B cell (primary cell): Measurements from ENCODE around the gene TRMU. TPM values are rescaled to one million over a fixed set of nuclear protein-coding genes. Genes with fewer than 3 reads are reported as not detected.
A peak's percentile ranks its signal among the peaks of the same experiment; 100 is the strongest.

ENCODE experiments used
- ATAC-seq: fragments of 200-7000 bp; cut with Tn5 transposase; one replicate; pipeline ENCODE4 v1.10.0; 2021; ENCODE audit warnings: low read depth, mild to moderate bottlenecking, moderate number of reproducible peaks, moderate library complexity
- CTCF ChIA-PET: fragments of 350-600 bp; sonication (Branson Sonifier 250); formaldehyde crosslinking; loops from one replicate; lab custom pipeline; 2021; ENCODE audit warnings: antibody characterized with exemption, inconsistent platforms; lab: Charles Lee
- POLR2A ChIA-PET: fragments of 350-600 bp; sonication (Branson Sonifier 250); formaldehyde crosslinking; loops from one replicate; lab custom pipeline; 2021; ENCODE audit warnings: antibody characterized with exemption; lab: Charles Lee
- DNase-seq: peaks from one replicate; pipeline ENCODE4 v3.0.0; 2013
- H2AFZ ChIP-seq: 2 replicates; pipeline ENCODE4 v1.6.1; 2012; ENCODE audit warnings: mild to moderate bottlenecking, low read depth, low read length; ENCODE audit not compliant: insufficient read depth, poor library complexity, severe bottlenecking
- H3K27ac ChIP-seq, 2 donors: 1 replicate in 1 of 2; 2 replicates in 1 of 2; pipeline ENCODE4 v1.5.1; 2012 to 2013; ENCODE audit warnings: low read length in 2 of 2, mild to moderate bottlenecking in 2 of 2, moderate library complexity in 1 of 2
- H3K27me3 ChIP-seq, 4 experiments: fragments of 200-600 bp in 1 of 4; sonication (generic) in 1 of 4; replicated peaks in 1 of 4; 1 replicate in 2 of 4; 2 replicates in 2 of 4; pipeline versions ENCODE4 v1.6.1 to v1.7.0; 2013 to 2016; ENCODE audit warnings: low read length in 3 of 4, mild to moderate bottlenecking in 2 of 4, mixed read lengths in 1 of 4, moderate library complexity in 1 of 4; ENCODE audit not compliant: insufficient read depth in 4 of 4, control insufficient read depth in 3 of 4; ENCODE audit errors: control extremely low read depth in 1 of 4
- H3K36me3 ChIP-seq, 2 experiments: replicated peaks in 1 of 2; 1 replicate in 1 of 2; 2 replicates in 1 of 2; pipeline versions ENCODE4 v1.6.1 to v1.7.1; 2013; ENCODE audit warnings: low read length in 1 of 2; ENCODE audit not compliant: insufficient read depth in 2 of 2, control insufficient read depth in 1 of 2; ENCODE audit errors: control extremely low read depth in 1 of 2, extremely low read depth in 1 of 2
- H3K4me1 ChIP-seq, 2 donors: fragments of 200-600 bp in 1 of 2; sonication (generic) in 1 of 2; 1 replicate in 1 of 2; 2 replicates in 1 of 2; pipeline versions ENCODE4 v1.5.1 to v1.6.1; 2013 to 2017; ENCODE audit warnings: low read length in 2 of 2; ENCODE audit not compliant: control insufficient read depth in 2 of 2, insufficient read depth in 2 of 2
- H3K4me2 ChIP-seq: replicated peaks from 2 replicates; pipeline ENCODE3; 2012; ENCODE audit warnings: mild to moderate bottlenecking, low read depth, low read length; ENCODE audit not compliant: poor library complexity, severe bottlenecking
- H3K4me3 ChIP-seq, 5 experiments: fragments of 200-600 bp in 1 of 5; sonication (generic) in 1 of 5; 1 replicate in 3 of 5; 2 replicates in 2 of 5; pipeline versions ENCODE4 v1.5.1 to v1.7.0; 2011 to 2016; ENCODE audit warnings: low read length in 4 of 5, mild to moderate bottlenecking in 4 of 5, low read depth in 2 of 5, control low read depth in 1 of 5, moderate library complexity in 1 of 5; ENCODE audit not compliant: insufficient read depth in 1 of 5; ENCODE audit errors: control extremely low read depth in 1 of 5, extremely low read depth in 1 of 5
- H3K79me2 ChIP-seq: fragments of 200-600 bp; sonication (generic); one replicate; pipeline ENCODE4 v1.6.0; 2016; ENCODE audit warnings: low read length; ENCODE audit not compliant: control insufficient read depth, insufficient read depth
- H3K9ac ChIP-seq: fragments of 200-600 bp; sonication (generic); 2 replicates; pipeline ENCODE4 v1.6.1; 2017; ENCODE audit warnings: mild to moderate bottlenecking, low read length, moderate library complexity
- H3K9me3 ChIP-seq, 3 donors: one replicate each; pipeline versions ENCODE4 v1.6.1 to v1.7.1; 2013; ENCODE audit warnings: low read length in 2 of 3; ENCODE audit not compliant: control insufficient read depth in 2 of 3, insufficient read depth in 1 of 3; ENCODE audit errors: control extremely low read depth in 1 of 3
- H4K20me1 ChIP-seq: 2 replicates; pipeline ENCODE4 v1.6.0; 2012; ENCODE audit warnings: mild to moderate bottlenecking, low read length; ENCODE audit not compliant: insufficient read depth, control insufficient read depth, poor library complexity, severe bottlenecking
- H3K27ac Mint-ChIP-seq: one replicate; pipeline ENCODE4 v1.8.0; 2021; ENCODE audit warnings: mixed read lengths
- H3K27me3 Mint-ChIP-seq: one replicate; pipeline ENCODE4 v1.8.0; 2021; ENCODE audit warnings: mixed read lengths
- H3K4me1 Mint-ChIP-seq: one replicate; pipeline ENCODE4 v1.8.0; 2021; ENCODE audit warnings: mixed read lengths
- H3K4me3 Mint-ChIP-seq: one replicate; pipeline ENCODE4 v1.8.0; 2021; ENCODE audit warnings: mixed read lengths
- H3K9me3 Mint-ChIP-seq: one replicate; pipeline ENCODE4 v1.8.0; 2022; ENCODE audit warnings: mixed read lengths; ENCODE audit not compliant: insufficient read depth
- EZH2 ChIP-seq: IDR thresholded peaks from 2 replicates; pipeline ENCODE4 v1.6.1; 2012; ENCODE audit warnings: borderline replicate concordance, low read depth, mild to moderate bottlenecking, moderate library complexity, low read length; ENCODE audit not compliant: insufficient read depth, poor library complexity, severe bottlenecking
- WGBS: methylation state at CpG from one replicate; pipeline ENCODE4 v1.1.5; 2013; ENCODE audit warnings: missing lambda C conversion rate; ENCODE audit not compliant: insufficient coverage; 5-methylcytosine and 5-hydroxymethylcytosine counted together
- intact Hi-C: fragments of 100-400 bp; cut with micrococcal nuclease; formaldehyde crosslinking; loops from one replicate; pipeline ENCODE4 v1.10.0; 2022
- polyA plus RNA-seq: library from polyadenylated mRNA; depleted of rRNA; stranded (reverse); fragments of >200 nt; gene quantifications from 2 replicates; pipeline ENCODE4 v1.2.3, GENCODE V29; 2012
- total RNA-seq, 2 donors: library from RNA; stranded (reverse); fragments of 120-200 nt in 1 of 2; gene quantifications; 1 replicate in 1 of 2; 2 replicates in 1 of 2; pipeline versions ENCODE4 v1.2.3 to v1.2.4, GENCODE V29; 2013 to 2022
- TF ChIP-seq, protein P1 (sequence below): fragments of 200-600 bp; IDR thresholded peaks from one replicate; pipeline ENCODE4 v1.8.0; 2022; ENCODE audit warnings: antibody characterized with exemption, mild to moderate bottlenecking

TRMU gene
- total and polyA plus RNA-seq, 2 donors (not counting 1 experiment from before 2014, with no cell fraction given) = 51.0 to 76.9 TPM

DNA sequence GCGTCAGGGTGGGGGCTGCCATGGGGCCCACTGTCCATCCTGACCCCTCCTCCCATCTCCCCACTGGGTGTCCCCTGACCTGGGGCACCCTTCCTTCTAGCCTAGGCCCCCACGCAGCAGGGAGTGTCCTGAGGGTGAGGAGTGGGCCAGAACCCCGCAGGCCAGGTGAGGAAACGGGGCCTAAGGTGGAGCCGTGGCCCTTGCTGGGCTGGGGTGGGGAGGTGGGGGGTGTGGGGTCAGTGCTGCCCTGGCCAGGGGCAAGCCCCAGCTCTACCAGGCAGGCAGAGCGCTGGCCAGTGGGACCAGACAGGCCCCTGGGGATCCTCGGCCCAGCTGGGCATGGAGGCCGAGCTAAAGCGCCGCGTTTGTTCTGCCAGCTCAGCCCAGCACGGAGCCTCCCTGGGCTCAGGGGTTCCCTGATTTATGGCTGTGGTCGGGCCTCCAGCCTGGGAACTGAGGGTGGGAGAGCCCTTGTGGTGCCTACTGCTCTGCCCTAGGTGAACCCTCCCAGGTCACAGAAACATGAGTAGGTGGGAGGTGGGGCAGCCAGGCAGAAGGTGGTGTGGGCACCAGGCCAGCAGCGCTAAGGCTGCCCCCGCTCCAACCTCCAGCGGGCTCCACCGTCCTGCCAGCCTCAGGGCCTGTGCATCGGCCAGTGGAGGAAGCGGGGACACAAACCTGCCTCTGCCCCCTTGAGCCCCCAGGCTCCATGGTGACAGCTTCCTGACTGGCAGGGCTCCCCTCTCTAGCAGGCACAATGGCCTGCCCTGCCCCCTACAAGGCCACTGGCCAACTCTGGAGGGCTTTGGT is 22.4 kb downstream of the TRMU start:
- Mint-ChIP-seq H3K27me3 (no peaks in the 10 kb centered on the region), H3K4me3 (no peak overlapping the region), H3K9me3 (no peaks in the 10 kb centered on the region), H3K27ac (no peak overlapping the region), H3K4me1 (peaks cover 11% of the 10 kb centered on the region)
- 84% methylated on average over 18 of the region's 19 CpGs for WGBS
- ChIA-PET POLR2A (no interaction called here), CTCF (interaction anchor here (2.2 to 7.6 kb wide), 2 partner anchors 10 to 184 kb away, joined by 10 to 56 read pairs; no protein-coding TSS in a partner anchor)
- intact Hi-C loops = loop anchor here (10.0 kb wide), 1 partner anchor 327 kb away; no protein-coding TSS in a partner anchor
- Histone ChIP-seq H3K79me2 (no peaks in the 10 kb centered on the region), H2AFZ (no peak overlapping the region), H3K27me3 (no peaks in the 10 kb centered on the region), H3K9me3 (no peaks in the 10 kb centered on the region), H3K4me1 (peaks cover 0 to 27% of the 10 kb centered on the region in 2 donors), H3K9ac (no peak overlapping the region), H3K4me2 (no peak overlapping the region), H3K27ac (no peak overlapping the region), H4K20me1 (peaks cover 35% of the 10 kb centered on the region), H3K36me3 (peaks cover 0 to 61% of the 10 kb centered on the region in 2 experiments), H3K4me3 (no peak overlapping the region)
- TF ChIP-seq, protein P1, sequence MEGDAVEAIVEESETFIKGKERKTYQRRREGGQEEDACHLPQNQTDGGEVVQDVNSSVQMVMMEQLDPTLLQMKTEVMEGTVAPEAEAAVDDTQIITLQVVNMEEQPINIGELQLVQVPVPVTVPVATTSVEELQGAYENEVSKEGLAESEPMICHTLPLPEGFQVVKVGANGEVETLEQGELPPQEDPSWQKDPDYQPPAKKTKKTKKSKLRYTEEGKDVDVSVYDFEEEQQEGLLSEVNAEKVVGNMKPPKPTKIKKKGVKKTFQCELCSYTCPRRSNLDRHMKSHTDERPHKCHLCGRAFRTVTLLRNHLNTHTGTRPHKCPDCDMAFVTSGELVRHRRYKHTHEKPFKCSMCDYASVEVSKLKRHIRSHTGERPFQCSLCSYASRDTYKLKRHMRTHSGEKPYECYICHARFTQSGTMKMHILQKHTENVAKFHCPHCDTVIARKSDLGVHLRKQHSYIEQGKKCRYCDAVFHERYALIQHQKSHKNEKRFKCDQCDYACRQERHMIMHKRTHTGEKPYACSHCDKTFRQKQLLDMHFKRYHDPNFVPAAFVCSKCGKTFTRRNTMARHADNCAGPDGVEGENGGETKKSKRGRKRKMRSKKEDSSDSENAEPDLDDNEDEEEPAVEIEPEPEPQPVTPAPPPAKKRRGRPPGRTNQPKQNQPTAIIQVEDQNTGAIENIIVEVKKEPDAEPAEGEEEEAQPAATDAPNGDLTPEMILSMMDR = no peak
- no peak for TF ChIP-seq EZH2
- DNase-seq (no peak), ATAC-seq (no peak)

DNA sequence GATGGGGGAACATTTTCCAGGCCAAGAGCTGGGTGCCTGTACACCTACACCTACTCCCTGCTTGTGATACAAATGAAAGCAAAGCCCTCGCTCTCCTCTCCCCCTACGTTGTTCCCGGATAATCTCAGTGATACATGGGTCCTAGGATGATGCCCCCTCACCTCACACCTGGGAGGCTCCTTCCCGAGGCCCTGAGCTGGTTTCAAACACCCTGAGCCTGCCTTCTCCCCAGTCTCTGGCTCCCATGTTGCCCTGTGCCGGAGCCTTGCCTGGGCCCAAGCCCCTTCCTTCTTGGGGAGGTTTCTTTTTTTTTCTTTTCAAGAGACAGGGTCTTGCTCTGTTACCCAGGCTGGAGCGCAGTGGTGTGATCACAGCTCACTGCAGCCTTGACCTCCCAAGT is 23.3 kb downstream of the TRMU start:
- Histone ChIP-seq H3K4me1 (peaks cover 0 to 21% of the 10 kb centered on the region in 2 donors), H3K27ac (no peak overlapping the region), H3K9ac (no peak overlapping the region), H3K4me3 (no peak overlapping the region), H3K79me2 (no peaks in the 10 kb centered on the region), H3K27me3 (no peaks in the 10 kb centered on the region), H3K9me3 (no peaks in the 10 kb centered on the region), H3K36me3 (peaks cover 0 to 59% of the 10 kb centered on the region in 2 experiments), H4K20me1 (peaks cover 26% of the 10 kb centered on the region), H2AFZ (no peak overlapping the region), H3K4me2 (no peak overlapping the region)
- no peak overlapping the region for H3K4me3 Mint-ChIP-seq
- intact Hi-C loops = loop anchor here (10.0 kb wide), 1 partner anchor 326 kb away; no protein-coding TSS in a partner anchor
- ATAC-seq (no peak), DNase-seq (no peak)
- ChIA-PET POLR2A (no interaction called here), CTCF (interaction anchor here (0.6 to 7.6 kb wide), 3 partner anchors 9 to 203 kb away, joined by 5 to 56 read pairs (median 10); no protein-coding TSS in a partner anchor)
- TF ChIP-seq EZH2 = no peak
- TF ChIP-seq, protein P1 = no peak
- H3K27ac Mint-ChIP-seq = peak overlapping the region; percentile 32
- H3K9me3 Mint-ChIP-seq = no peaks in the 10 kb centered on the region
- peaks cover 9% of the 10 kb centered on the region for H3K4me1 Mint-ChIP-seq
- WGBS = 100% methylated on average over 3 of the region's 6 CpGs
- no peaks in the 10 kb centered on the region for H3K27me3 Mint-ChIP-seq
